GM12865 (cell line): ENCODE measurements around the gene NDUFS5.
"Not testable (repeated sequence)": the region's sequence is repeated elsewhere in the genome, so short reads cannot be mapped to it uniquely, and the experiment has no call there.

Experiments
- DNase-seq: peaks from one replicate; pipeline ENCODE4 v3.0.0; 2010; ENCODE audit warnings: low read depth
- H3K4me3 ChIP-seq: 2 replicates; pipeline ENCODE4 v1.5.1; 2011; ENCODE audit warnings: mild to moderate bottlenecking, low read depth, low read length, control low read depth
- TF ChIP-seq, protein P1 (sequence below): IDR thresholded peaks from 2 replicates; pipeline ENCODE4 v1.5.1; 2011; ENCODE audit warnings: low read length, control low read depth, low read depth, inconsistent platforms; ENCODE audit not compliant: insufficient read depth; ENCODE audit errors: missing control alignments

The NDUFS5 gene

DNA sequence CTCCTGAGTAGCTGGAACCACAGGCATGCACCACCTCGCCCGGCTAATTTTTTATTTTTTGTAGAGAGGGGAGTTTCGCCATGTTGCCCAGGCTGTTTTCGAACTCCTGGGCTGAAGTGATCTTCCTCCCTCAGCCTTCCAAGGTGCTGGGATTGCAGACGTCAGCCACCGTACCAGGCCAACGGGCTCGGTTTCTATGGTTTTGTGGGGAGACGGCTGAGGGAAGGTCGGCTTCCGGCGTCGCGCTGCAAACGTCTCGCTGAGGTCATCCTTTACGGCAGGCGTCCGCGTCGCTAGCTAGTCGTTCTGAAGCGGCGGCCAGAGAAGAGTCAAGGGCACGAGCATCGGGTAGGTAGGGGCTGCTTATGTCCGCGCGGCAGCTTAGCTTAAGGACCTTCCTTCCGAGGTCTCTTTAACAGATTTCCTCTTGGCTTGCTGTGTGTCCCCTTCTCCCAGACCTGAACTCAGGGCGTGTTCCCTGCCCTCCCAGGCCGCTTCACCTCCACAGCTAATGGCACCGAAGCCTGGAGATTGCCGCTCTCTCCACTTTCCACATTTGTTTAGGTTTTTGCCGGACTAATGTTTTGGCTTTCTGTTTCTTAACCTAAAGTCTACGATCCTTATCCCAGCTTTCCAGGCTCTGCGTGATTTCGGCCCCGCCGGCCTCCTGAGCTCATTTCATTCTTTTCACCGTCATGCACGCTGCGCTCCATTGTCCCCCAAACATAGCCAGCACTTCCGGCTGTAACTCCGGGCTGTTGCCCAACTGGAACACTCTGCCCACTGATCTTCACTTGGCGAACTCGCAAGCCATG lies at the start of gene NDUFS5:
Gene NDUFS5 (plus strand): TSS at position 300 of the 815 bp plus-strand sequence. CDS start 2,375 bp downstream, outside the sequence.
- TF ChIP-seq, protein P1, sequence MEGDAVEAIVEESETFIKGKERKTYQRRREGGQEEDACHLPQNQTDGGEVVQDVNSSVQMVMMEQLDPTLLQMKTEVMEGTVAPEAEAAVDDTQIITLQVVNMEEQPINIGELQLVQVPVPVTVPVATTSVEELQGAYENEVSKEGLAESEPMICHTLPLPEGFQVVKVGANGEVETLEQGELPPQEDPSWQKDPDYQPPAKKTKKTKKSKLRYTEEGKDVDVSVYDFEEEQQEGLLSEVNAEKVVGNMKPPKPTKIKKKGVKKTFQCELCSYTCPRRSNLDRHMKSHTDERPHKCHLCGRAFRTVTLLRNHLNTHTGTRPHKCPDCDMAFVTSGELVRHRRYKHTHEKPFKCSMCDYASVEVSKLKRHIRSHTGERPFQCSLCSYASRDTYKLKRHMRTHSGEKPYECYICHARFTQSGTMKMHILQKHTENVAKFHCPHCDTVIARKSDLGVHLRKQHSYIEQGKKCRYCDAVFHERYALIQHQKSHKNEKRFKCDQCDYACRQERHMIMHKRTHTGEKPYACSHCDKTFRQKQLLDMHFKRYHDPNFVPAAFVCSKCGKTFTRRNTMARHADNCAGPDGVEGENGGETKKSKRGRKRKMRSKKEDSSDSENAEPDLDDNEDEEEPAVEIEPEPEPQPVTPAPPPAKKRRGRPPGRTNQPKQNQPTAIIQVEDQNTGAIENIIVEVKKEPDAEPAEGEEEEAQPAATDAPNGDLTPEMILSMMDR = no peak
- DNase-seq = peak; percentile 93
- peak within 1 kb of the TSS; percentile 84 for H3K4me3 ChIP-seq

DNA sequence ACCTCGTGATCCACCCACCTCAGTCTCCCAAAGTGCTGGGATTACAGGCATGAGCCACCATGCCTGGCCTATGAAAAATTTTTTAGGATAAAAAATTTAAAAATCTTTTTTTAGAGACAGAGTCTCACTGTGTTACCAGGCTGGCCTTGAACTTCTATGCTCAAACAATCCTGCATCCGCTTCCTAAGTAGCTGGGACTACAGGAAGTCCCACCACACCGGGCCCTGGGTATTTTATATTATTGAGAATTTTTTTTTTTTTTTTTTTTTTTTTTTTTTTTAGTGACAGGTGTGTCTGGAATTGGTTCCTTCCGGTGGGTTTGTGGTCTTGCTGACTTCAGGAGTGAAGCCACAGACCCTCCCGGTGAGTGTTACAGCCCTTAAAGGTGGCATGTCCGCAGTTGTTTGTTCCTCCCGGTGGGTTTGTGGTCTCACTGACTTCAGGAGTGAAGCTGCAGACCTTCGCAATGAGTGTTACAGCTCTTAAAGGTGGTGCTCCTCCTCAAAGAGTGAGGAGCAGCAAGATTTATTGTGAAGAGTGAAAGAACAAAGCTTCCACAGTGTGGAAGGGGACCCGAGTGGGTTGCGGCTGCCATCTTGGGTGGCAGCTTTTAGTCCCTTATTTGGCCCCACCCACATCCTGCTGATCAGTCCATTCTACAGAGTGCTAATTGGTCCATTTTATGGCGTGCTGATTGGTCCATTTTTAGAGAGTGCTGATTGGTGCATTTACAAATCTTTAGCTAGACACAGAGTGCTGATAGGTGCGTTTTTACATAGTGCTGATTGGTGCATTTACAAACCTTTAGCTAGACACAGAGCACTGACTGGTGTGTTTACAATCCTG lies 48.5 kb upstream of the NDUFS5 start:
- not testable (repeated sequence) for H3K4me3 ChIP-seq, DNase-seq

DNA sequence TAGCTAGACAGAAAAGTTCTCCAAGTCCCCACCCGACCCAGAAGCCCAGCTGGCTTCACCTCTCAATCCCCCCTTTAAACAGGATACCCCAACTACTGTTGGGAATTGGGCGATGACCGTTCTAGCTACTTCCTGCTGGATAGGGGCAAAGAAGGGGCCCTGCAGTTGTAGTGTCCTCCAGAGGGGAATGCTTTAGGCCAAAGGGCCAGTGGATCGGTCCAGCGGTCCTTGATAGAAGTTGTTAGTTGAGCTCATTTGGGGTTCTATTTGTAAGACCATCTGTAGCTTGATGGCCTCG lies 48.0 kb upstream of the NDUFS5 start:
- H3K4me3 ChIP-seq, DNase-seq: not testable (repeated sequence)

DNA sequence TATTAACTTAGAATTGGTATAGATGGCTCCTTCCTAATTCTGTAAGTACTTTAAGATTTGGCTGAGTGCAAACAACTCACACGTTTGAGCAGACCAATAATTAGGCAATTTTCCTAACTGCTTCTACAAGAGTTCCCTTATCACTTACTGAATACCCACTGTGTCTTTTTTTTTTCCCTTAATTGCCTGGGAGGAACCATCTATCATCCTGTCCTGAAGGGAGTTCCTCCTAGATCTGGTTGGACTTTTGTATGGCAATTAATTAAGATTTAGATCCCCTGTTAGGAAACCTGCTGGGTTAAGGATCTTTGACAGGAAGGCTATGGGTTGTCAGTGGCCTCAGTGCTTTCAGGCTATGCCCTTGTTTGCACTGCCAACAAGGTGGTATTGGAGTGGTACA lies 46.8 kb upstream of the NDUFS5 start:
- H3K4me3 ChIP-seq, DNase-seq: not testable (repeated sequence)

DNA sequence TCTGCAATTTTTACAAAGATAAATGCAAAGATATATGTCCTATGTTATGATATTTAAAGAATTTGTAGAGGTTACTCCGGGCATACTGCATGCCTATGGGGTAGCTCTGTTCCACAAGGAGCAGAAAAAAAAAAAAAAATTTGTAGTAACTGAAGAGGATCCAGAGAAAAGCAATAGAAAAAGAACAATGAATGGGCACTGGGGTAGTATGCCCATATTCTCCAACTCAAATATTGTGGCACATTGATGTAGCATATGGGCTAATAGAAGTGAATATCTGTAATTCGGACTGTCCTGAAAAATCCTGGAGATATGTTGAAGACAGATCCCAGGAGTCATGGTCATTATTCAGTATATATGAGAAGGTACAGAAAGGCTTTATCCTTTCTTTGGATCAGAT lies 36.2 kb upstream of the NDUFS5 start:
- no peak overlapping the region for H3K4me3 ChIP-seq
- TF ChIP-seq, protein P1 = no peak
- DNase-seq = no peak

DNA sequence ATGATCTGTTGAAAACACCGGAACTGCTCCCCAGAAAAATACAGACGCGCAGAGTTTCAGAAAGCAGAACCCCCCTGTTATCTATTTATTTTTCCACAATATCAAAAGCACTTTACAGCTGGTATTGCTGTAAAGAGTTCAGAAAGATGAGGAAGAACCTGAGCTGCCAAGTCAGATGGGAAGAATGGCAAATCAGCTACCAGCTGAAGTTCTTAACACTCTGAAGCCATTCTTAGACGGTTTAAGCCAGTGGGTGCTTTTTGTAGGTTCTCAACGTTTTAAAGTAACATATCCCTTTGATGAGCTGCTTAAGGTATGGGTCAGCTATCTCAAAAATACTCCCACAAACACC lies 35.8 kb upstream of the NDUFS5 start:
- TF ChIP-seq, protein P1 = no peak
- DNase-seq = no peak
- H3K4me3 ChIP-seq = peak overlapping the region; percentile 57

DNA sequence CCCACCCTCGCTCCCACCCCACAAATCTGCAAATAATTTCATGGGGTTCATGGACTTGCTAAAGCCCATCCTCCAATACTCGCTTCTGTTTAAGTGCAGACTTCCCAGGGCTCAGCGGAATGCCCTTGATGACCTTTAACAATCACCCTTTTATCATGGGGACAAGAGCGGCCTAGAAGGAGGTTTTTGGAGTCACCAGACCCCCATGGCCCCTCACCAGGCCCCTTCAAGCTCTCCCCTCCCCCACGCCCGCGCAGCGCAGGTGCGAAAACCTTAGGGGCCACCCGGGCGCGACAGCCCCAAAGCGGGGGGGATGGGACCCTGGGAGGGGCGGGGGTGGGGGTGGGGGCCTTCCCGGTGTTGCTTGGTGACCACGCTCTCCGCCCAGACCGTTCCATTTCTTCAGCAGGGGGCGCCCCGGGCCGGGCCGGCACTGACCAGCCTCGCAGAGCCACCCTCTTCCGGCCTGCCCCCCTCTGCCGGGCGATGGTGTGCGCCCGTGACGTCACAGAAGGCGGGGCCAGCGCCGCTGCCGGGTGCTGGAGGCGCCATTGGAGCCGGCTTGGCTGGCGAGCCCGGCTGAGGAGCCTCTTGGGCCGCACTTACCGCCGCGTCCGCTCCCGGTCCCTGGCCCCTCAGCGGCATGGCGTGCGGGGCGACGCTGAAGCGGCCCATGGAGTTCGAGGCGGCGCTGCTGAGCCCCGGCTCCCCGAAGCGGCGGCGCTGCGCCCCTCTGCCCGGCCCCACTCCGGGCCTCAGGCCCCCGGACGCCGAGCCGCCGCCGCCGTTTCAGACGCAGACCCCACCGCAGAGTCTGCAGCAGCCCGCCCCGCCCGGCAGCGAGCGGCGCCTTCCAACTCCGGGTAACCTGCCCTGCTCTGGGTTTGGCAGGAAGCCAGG lies 35.2 kb upstream of the NDUFS5 start, which contains the start of gene AKIRIN1:
Gene AKIRIN1 (plus strand): TSS at position 539 of the 900 bp plus-strand sequence. CDS start 105 bp downstream, at position 644.
- peak within 1 kb of the TSS; percentile 99 for H3K4me3 ChIP-seq
- TF ChIP-seq, protein P1 = no peak
- DNase-seq = peak; percentile 99
